T-helper 22 cell (primary cell): Measurements from ENCODE around the gene DOK7.

Experiments used
- DNase-seq: peaks from one replicate; pipeline ENCODE4 v3.0.0-alpha.2; 2020; ENCODE audit warnings: low read depth

The DOK7 gene

GRCh38 chr4:3427706-3428446 is 35.2 kb upstream of the DOK7 start:
- no peak for DNase-seq

- no peak for DNase-seq
These were observed 33.5 kb upstream of the DOK7 start for GRCh38 chr4:3429651-3430050.

GRCh38 chr4:3430524-3430923 is 32.6 kb upstream of the DOK7 start:
- DNase-seq, result no peak

DNA sequence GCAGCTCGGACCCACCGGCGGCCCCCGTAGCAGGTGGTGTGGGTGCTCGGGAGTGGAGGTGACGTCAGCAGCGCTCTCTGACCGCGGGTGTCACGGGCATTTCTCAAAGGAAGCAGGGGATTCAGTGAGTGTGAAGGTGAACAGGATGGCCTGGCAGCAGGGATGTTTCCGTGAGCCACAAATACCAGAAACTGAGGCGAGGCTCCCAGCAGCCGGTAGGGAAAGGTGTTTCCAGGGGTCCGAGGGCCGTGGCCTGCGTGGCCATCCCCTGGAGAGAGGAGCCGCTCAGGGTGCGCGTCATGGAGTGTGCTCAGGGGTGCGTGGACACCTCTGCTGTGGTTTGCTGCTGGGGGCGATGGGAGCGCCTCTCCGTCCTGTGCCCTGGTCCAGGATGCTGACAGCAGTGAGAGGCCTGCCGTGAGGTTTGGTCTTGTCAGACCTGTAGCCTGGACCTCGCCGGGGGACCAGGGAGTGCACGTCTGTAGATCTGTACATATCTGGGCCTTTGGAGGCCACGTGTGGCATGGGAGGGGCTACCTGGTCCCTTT is 31.6 kb upstream of the DOK7 start:
- DNase-seq, result no peak

- no peak for DNase-seq
These were observed 30.7 kb upstream of the DOK7 start for GRCh38 chr4:3432381-3432790.

DNA sequence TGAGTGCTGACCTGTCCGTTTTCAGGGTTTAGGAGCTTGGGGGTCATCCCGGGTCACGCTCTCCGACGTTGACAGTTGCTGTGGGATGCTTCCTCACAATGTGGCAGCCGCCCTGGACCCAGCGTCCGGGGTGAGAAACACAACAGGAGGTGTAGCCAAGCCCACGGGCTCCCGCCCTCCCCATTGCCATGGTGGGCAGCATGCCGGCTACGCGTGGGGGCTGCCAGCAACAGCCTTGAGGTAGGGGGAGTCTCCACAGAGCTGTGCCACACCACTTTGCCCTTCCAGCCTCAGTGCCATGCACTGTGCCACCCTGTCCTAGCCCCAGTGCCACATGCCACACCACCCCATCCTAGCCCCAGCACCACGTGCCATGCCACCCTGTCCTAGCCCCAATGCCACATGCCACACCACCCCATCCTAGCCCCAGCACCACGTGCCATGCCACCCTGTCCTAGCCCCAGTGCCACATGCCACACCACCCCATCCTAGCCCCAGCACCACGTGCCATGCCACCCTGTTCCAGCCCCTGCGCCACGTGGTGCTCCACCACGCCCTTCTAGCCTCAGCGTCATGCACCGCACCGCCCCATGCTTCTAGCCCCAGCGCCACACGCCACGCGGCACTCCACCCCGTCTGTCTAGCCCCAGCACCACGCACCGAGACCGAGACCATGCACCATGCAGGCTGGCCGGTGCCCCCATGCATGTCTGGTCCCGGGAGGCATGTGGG is 29.8 kb upstream of the DOK7 start:
- no peak for DNase-seq

DNA sequence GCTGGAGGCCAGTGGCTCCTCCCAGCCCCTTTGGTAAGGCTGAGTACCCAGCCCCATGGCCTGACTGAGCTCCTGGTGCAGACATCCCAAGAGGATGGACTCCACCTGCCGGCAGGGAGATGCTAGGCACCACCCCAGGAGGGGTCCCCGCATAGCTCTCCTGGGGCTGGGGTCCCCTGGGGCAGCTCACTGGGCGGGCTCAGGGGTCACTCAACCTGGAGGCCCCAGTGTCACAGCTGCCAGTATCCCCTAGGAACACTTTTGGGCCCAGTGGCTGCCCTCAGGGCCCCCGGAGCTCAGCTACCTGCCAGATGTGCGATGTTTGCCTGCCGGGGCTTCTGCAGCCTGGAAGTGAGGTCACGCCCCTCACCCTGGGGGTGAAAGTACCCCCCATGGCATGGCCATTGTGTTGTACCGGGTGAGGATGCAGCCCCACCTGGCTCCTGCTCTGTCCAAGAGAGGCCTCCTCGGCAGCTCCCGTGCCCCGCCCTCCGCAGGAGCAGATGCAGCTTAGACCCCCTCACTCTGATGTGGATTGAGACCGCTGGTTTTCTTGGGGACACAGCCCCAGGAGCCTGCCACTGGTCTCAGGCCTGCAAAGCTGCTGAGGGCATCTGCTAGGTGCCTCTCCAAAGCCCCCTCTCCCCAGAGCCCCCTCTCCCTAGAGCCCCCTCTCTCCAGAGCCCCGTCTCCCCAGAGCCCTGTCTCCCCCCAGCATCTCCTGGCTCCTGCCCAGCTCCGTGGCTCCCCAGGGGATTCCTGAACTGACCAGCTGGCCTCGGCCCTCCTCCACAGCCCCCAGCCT is 28.0 kb upstream of the DOK7 start:
- DNase-seq, result no peak

DNA sequence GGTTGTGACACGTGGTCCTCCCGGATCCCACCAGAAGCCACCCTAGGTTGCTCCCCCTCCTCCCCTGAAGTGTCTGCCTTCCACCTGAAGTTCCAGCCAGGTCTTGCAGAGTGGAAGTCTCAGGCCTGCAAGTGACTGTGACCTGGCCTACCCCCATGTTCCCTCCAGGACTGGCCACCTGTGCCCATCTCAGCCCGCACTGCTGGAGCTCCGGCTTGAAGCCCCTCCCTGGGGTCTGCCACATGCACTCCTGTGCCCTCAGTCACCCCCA is 27.5 kb upstream of the DOK7 start:
- no peak for DNase-seq

DNA sequence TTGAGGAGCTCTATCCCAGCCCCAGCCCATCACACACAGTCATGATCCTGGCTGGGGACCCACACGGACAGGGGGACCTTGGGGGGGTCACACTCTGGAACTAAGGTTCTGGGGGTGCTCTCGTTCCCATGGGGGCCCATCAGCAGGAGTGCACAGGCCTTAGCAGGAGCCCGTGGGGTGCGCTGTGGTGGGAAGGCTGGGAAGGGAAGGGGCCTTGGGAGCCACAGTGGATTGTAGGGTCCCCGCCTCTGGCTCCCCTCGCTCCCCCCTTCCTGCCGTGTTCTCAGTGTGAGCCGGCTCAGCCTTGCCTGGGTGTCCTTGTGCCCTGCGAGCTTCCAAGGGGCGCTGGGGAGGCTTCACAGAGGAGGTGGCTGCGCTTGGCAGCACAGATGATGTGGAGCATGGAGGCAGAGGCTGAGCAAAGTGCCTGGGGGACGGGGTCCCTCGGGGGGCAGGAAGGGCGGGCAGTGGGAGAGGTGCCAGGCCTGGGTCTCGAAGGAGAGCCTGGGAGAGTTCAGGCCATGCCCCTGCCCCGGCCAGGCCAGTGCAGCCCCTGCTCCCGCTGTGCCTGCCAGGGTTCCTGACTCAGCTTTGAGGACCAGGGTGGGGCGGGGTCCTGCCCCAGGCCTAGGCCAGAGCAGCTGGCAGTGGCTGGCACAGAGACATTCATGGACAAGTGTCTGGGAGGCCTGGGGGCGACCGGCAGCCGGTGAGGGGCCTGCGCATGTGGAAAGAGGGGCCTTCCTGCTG is 26.9 kb upstream of the DOK7 start:
- no peak for DNase-seq

DNA sequence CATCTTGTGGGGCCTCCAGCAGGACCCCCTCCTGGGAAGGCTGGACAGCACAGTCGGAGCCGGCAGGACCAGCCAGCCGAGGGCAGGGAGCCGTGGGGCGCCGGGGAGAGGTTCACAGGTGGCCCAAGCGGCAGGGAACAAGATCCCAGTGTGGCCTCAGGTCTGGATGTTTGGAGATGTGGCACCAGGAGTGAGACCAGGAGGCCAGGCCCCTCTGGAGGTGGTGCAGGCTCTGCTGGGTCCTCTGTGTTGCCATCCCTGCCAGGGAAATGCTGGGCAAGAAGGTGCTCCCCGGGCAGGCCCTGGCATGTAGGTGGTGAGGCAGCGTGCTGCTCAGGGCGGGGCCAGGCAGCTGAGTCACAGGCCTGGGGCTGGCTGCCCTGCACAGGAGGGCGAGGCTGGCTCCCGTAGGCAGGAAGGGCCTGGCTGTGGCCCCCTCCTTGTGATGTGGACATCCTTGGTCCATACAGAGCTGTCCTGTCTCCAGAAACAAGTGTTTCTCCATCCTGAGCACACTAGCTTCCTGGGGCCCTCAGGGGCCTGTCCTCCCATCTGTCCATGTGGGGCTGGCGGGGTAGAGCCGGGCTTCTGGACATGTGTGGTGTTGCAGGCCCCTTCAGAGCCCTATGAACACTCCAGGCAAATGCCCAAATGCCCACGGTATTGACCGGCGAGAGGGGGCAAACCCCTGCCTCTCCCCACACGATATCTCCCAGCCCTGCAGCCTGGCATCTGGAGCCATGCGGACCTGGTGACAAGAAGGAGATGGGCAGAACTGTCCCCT is 26.1 kb upstream of the DOK7 start:
- no peak for DNase-seq

- no peak for DNase-seq
These were observed 25.5 kb upstream of the DOK7 start for GRCh38 chr4:3437582-3437936.

GRCh38 chr4:3437998-3438846 is 24.9 kb upstream of the DOK7 start:
- no peak for DNase-seq

DNA sequence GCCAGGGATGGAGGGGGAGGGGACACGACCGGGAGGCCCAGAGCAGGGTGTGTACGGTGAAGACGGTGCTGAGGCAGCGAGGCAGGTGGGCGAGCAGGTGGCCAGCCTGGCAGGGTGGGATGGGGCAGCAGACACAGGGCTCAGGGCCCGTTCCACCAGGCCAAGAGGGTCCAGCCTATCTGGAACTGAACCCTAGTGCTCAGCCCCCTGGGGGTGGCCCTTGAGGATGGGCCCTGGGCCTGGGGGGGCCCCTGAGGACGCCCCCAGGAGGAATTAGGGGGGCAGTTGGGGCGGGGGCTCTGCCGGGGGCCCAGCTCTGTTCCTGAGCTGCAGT is 24.3 kb upstream of the DOK7 start:
- DNase-seq, result no peak

DNA sequence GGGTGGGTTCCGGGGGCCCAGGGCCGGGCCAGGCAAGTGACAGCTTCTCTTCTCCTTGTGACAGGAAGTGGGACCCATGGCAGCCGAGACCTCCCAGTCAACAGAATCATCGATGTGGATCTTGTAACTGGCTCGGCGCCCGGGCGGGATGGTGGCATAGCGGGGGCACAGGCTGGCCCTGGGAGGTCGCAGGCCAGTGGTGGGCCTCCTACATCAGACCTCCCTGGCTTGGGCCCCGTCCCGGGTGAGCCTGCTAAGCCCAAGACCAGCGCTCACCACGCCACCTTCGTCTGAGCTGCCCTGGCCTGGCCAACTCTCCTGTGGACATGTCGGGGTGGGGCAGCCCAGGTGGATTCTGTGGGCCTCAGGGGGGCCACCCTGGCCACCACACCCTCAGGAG is 23.7 kb upstream of the DOK7 start:
- no peak for DNase-seq

DNA sequence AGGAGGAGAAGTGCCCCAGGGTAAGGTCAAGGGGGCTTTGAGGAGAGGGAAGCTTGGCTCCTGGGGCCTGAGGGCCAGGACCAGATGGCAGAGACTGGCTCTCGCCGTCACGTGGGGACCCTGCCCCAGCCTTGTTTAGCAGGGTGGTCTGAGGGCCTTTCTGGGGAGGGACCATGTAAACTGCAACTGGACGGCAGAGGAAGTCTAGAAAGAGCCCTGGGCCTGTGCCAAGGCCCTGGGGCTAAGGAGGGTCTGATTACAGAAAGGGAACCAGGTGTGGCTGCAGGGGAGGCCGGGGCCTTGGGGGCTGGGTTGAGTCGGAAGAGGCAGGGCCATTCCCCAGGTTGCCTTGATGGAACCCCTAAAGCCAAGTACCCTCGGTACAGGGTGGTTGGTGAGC is 23.1 kb upstream of the DOK7 start:
- no peak for DNase-seq

DNA sequence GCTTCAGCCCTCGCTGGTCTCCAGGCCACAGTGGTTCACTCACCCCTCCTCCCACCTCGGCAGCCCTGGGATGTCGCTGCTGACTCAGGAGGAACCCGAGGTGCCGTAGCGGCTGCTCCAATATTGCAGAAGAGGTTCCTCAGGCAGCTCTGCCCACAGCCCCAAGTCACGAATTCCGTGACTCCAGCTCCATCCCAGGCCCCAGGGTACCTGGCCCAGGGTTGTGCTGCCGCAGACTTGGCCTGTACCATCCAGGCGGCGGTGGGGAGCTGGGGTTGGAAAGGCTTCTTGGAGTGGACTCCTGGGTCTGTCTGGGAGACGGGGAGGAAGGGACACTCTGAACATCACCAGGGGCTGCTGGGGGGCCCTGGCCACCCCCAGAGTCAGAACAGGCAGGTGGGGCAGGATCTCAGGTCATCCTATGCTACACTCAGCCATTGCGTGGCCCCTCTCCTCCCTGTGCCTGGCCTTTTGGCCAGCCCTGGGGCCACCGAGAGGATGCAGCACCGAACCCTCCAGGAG is 22.1 kb upstream of the DOK7 start:
- no peak for DNase-seq

DNA sequence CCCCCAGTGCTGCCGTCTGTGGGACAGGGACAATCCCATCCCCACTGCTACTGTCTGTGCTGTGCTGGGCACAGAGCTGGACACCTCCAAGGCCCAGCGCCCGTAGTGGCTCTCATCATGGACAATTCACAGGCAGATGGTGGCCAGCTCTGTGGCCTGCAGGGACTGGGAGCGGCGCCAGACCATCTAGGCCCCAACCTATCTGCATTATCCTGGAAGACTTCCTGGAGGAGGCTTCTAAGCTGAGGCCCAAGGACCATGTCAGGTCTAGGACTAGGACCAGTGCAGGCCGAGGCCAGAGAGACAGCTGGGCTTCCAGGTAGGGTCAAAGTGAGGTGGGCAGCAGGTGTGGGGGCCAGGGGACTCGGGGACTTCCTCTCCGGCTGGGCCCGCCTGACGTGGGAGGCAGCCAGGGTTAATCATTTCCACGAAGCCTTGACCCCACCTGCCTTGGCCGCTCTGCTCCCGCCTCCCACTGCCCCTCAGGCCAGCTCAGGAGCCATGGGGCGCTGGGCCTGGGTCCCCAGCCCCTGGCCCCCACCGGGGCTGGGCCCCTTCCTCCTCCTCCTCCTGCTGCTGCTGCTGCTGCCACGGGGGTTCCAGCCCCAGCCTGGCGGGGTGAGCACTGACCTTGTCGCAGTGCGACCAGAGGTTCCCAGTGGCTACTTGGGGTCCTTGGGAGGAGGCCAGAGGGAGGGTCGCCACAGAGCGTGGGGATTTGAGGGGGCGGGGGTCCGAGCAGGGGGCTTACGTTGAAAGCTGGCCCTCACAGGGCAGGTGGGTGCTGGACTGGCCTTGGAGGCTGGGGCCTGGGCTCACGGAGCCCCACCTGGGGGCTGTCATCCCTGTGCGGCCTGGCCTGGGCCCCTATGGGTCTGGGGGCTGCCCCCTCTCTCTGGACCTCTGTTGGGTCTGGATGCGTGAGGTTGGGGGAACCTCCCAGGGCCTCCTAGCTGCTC is 21.3 kb upstream of the DOK7 start, which contains the start of gene HGFAC:
Gene HGFAC, plus strand, starts transcription at position 468 of the 959 bp plus-strand sequence. Its CDS starts 34 bp downstream, at position 502.
- no peak for DNase-seq

DNA sequence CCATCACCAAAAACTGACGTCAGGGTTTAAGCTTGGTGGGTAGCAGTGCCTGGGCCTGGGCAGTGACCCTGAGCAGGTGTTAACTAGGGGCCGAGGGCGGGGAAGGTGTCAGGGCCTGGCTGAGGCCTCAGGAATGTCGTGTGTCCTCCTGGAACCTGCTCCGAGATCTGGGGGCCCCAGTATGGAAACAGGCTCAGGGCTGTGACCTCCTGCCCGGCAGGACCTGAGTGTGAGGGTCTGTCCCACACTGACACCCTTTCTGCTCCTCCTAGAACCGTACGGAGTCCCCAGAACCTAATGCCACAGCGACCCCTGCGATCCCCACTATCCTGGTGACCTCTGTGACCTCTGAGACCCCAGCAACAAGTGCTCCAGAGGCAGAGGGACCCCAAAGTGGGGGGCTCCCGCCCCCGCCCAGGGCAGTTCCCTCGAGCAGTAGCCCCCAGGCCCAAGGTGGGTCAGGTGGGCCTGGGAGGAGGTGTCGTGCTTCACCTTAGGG is 20.6 kb upstream of the DOK7 start:
- DNase-seq, result no peak
